HCT116 (cell line): ENCODE results near the gene NACAD.

Experiments used
- CEBPB ChIP-seq: IDR thresholded peaks from 2 replicates; pipeline ENCODE4 v1.6.1; 2012; ENCODE audit warnings: low read depth
- CTCF ChIP-seq, 3 experiments: fragments of 200-600 bp in 1 of 3; sonication (generic) in 1 of 3; IDR thresholded peaks in 2 of 3; conservative IDR thresholded peaks in 1 of 3; 2 replicates each; pipeline ENCODE4 v1.5.1; 2012 to 2017; ENCODE audit warnings: low read depth in 2 of 3, low read length in 2 of 3, antibody characterized with exemption in 1 of 3, borderline replicate concordance in 1 of 3, control low read depth in 1 of 3, mild to moderate bottlenecking in 1 of 3, mixed read lengths in 1 of 3, mixed run types in 1 of 3, moderate library complexity in 1 of 3; ENCODE audit not compliant: insufficient read depth in 1 of 3
- EGR1 ChIP-seq: IDR thresholded peaks from 2 replicates; pipeline ENCODE4 v1.6.1; 2012; ENCODE audit warnings: low read depth
- EZH2 ChIP-seq: fragments of 200-600 bp; sonication (generic); IDR thresholded peaks from 2 replicates; pipeline ENCODE4 v1.6.1; 2017; ENCODE audit warnings: antibody characterized with exemption, mixed run types
- EZH2phosphoT487 ChIP-seq: fragments of 200-600 bp; IDR thresholded peaks from 2 replicates; pipeline ENCODE4 v1.6.1; 2018; ENCODE audit warnings: antibody characterized with exemption, borderline replicate concordance
- FOSL1 ChIP-seq: IDR thresholded peaks from 2 replicates; pipeline ENCODE4 v1.6.1; 2012; ENCODE audit warnings: low read depth
- MAX ChIP-seq: IDR thresholded peaks from 2 replicates; pipeline ENCODE4 v1.6.1; 2012
- POLR2A ChIP-seq: IDR thresholded peaks from 2 replicates; pipeline ENCODE4 v1.7.0; 2011; ENCODE audit warnings: borderline replicate concordance; ENCODE audit not compliant: insufficient read depth, insufficient read length; ENCODE audit errors: extremely low read depth
- POLR2AphosphoS5 ChIP-seq: IDR thresholded peaks from 2 replicates; pipeline ENCODE4 v1.6.1; 2011; ENCODE audit warnings: mild to moderate bottlenecking, low read depth, low read length, moderate library complexity
- RAD21 ChIP-seq: IDR thresholded peaks from 2 replicates; pipeline ENCODE4 v1.6.1; 2012; ENCODE audit warnings: low read depth, mild to moderate bottlenecking
- SIN3A ChIP-seq: IDR thresholded peaks from 2 replicates; pipeline ENCODE4 v1.6.1; 2012; ENCODE audit warnings: low read depth
- SP1 ChIP-seq: IDR thresholded peaks from 2 replicates; pipeline ENCODE4 v1.6.1; 2012; ENCODE audit warnings: low read depth
- TCF7L2 ChIP-seq: IDR thresholded peaks from 2 replicates; pipeline ENCODE4 v1.7.0; 2011; ENCODE audit warnings: borderline replicate concordance, inconsistent platforms; ENCODE audit not compliant: insufficient read depth, insufficient read length; ENCODE audit errors: extremely low read depth
- ZNF274 ChIP-seq: fragments of 200-500 bp; sonication (Bioruptor generic); IDR thresholded peaks from 2 replicates; pipeline ENCODE4 v1.6.1; 2014; ENCODE audit warnings: mild to moderate bottlenecking, low read depth, low read length, inconsistent platforms

- no peak for TF ChIP-seq CTCF (IDR thresholded peaks at IDR 0.05 in 2 of 3, conservative IDR thresholded peaks at IDR 0.05 in 1 of 3; ENCODE audit: borderline replicate concordance in 1 of 3, insufficient read depth in 1 of 3, low read depth in 2 of 3, low read length in 2 of 3)
- no peak for TF ChIP-seq MAX
- TF ChIP-seq EZH2: no peak
- no peak for TF ChIP-seq POLR2A
- TF ChIP-seq FOSL1: no peak
- no peak for TF ChIP-seq ZNF274
- no peak for TF ChIP-seq POLR2AphosphoS5
- no peak for TF ChIP-seq SP1
- no peak for TF ChIP-seq CEBPB
- no peak for TF ChIP-seq EZH2phosphoT487
- TF ChIP-seq TCF7L2: no peak
- no peak for TF ChIP-seq RAD21
- TF ChIP-seq EGR1: no peak
- TF ChIP-seq SIN3A: no peak
Observed at GRCh38 chr7:45130910-45131309, 42.1 kb upstream of the NACAD start.
